H1 (cell line): Measurements from ENCODE around the gene TPRA1. TPM values are rescaled to one million over a fixed set of nuclear protein-coding genes. Genes with fewer than 3 reads are reported as not detected.

Source experiments
- CTCF ChIA-PET: fragments of 300-600 bp; sonication (Branson Sonifier 250); formaldehyde crosslinking; loops from one replicate; lab custom pipeline; 2021; ENCODE audit not compliant: partially characterized antibody; lab: Charles Lee
- POLR2A ChIA-PET: fragments of 300-600 bp; sonication (Branson Sonifier 250); formaldehyde crosslinking; loops from one replicate; lab custom pipeline; 2021; ENCODE audit warnings: inconsistent platforms; ENCODE audit not compliant: partially characterized antibody; lab: Charles Lee
- DNase-seq, 2 experiments: peaks; one replicate each; pipeline versions ENCODE4 v3.0.0 to v3.0.0-alpha.2; 2010 to 2022; ENCODE audit warnings: low spot score in 2 of 2, low read depth in 1 of 2, mixed read lengths in 1 of 2
- FAIRE-seq: peaks from 2 replicates; lab custom pipeline; 2011; peaks lifted over from hg19 to GRCh38; lab: Jason Lieb, UNC
- H2AFZ ChIP-seq: 2 replicates; pipeline ENCODE4 v1.8.1; 2012; ENCODE audit warnings: low read length, inconsistent platforms
- H2AK5ac ChIP-seq: 2 replicates; pipeline ENCODE4 v1.6.1; 2013; ENCODE audit warnings: low read depth, low read length
- H2BK120ac ChIP-seq: replicated peaks from 2 replicates; pipeline ENCODE3; 2013; ENCODE audit warnings: low read depth, low read length, inconsistent platforms
- H2BK12ac ChIP-seq: 2 replicates; pipeline ENCODE4 v1.6.1; 2013; ENCODE audit warnings: low read depth, low read length
- H2BK15ac ChIP-seq: 2 replicates; pipeline ENCODE4 v1.6.1; 2013; ENCODE audit warnings: low read length
- H2BK20ac ChIP-seq: 2 replicates; pipeline ENCODE4 v1.6.1; 2013; ENCODE audit warnings: low read length
- H2BK5ac ChIP-seq: 2 replicates; pipeline ENCODE4 v1.6.1; 2013; ENCODE audit warnings: low read depth, low read length
- H3K14ac ChIP-seq: 2 replicates; pipeline ENCODE4 v1.6.1; 2013; ENCODE audit warnings: inconsistent platforms; ENCODE audit not compliant: insufficient read length
- H3K18ac ChIP-seq: 2 replicates; pipeline ENCODE4 v1.6.1; 2013; ENCODE audit warnings: low read length; ENCODE audit errors: extremely low read depth
- H3K23ac ChIP-seq: 2 replicates; pipeline ENCODE4 v1.6.1; 2013; ENCODE audit warnings: inconsistent platforms; ENCODE audit not compliant: insufficient read length
- H3K23me2 ChIP-seq: 2 replicates; pipeline ENCODE4 v1.6.1; 2013; ENCODE audit warnings: low read depth, low read length
- H3K27ac ChIP-seq: 2 replicates; pipeline ENCODE4 v1.6.1; 2011; ENCODE audit warnings: low read depth, low read length, inconsistent platforms
- H3K27me3 ChIP-seq, 4 experiments: replicated peaks in 1 of 4; 1 replicate in 1 of 4; 2 replicates in 3 of 4; pipeline versions ENCODE4 v1.6.1 to v1.8.1; 2011 to 2013; ENCODE audit warnings: low read length in 3 of 4, mild to moderate bottlenecking in 3 of 4, inconsistent platforms in 2 of 4, mixed read lengths in 2 of 4, moderate library complexity in 1 of 4; ENCODE audit not compliant: control insufficient read depth in 3 of 4, insufficient read depth in 3 of 4; ENCODE audit errors: extremely low read depth in 1 of 4
- H3K36me3 ChIP-seq, 4 experiments: 2 replicates each; pipeline versions ENCODE4 v1.6.1 to v1.8.1; 2011 to 2013; ENCODE audit warnings: mild to moderate bottlenecking in 4 of 4, low read length in 3 of 4, moderate library complexity in 2 of 4, control low read depth in 1 of 4, inconsistent platforms in 1 of 4; ENCODE audit not compliant: insufficient read depth in 4 of 4, control insufficient read depth in 2 of 4
- H3K4ac ChIP-seq: replicated peaks from 2 replicates; pipeline ENCODE3; 2013; ENCODE audit warnings: low read length, low read depth, mixed read lengths, inconsistent platforms; ENCODE audit not compliant: insufficient read length
- H3K4me1 ChIP-seq, 4 experiments: replicated peaks in 1 of 4; 1 replicate in 1 of 4; 2 replicates in 3 of 4; pipeline versions ENCODE4 v1.6.1 to v1.8.1; 2011 to 2013; ENCODE audit warnings: low read length in 3 of 4, inconsistent platforms in 2 of 4, mixed read lengths in 1 of 4; ENCODE audit not compliant: insufficient read depth in 4 of 4, control insufficient read depth in 3 of 4
- H3K4me2 ChIP-seq, 2 experiments: 2 replicates each; pipeline versions ENCODE4 v1.6.1 to v1.8.1; 2011 to 2013; ENCODE audit warnings: low read depth in 2 of 2, low read length in 2 of 2, control low read depth in 1 of 2, inconsistent platforms in 1 of 2, mild to moderate bottlenecking in 1 of 2; ENCODE audit not compliant: insufficient read depth in 1 of 2
- H3K4me3 ChIP-seq, 4 experiments: fragments of 200-600, 300-600 bp in 1 of 4; sonication (generic), shearing (Covaris generic), sonication (Bioruptor Twin) in 1 of 4; 2 replicates each; pipeline versions ENCODE4 v1.5.1 to v1.8.1; 2011 to 2016; ENCODE audit warnings: low read length in 4 of 4, low read depth in 3 of 4, control low read depth in 2 of 4, inconsistent platforms in 2 of 4, mild to moderate bottlenecking in 2 of 4, mixed read lengths in 1 of 4, moderate library complexity in 1 of 4; ENCODE audit not compliant: insufficient read depth in 2 of 4; ENCODE audit errors: extremely low read depth in 1 of 4
- H3K56ac ChIP-seq: replicated peaks from 2 replicates; pipeline ENCODE3; 2013; ENCODE audit warnings: low read depth, mild to moderate bottlenecking, mixed read lengths, low read length, inconsistent platforms; ENCODE audit not compliant: insufficient read length
- H3K79me1 ChIP-seq: 2 replicates; pipeline ENCODE4 v1.6.1; 2013; ENCODE audit warnings: low read depth, low read length, control low read depth
- H3K79me2 ChIP-seq, 2 experiments: 2 replicates each; pipeline versions ENCODE4 v1.6.1 to v1.8.1; 2012 to 2013; ENCODE audit warnings: low read length in 2 of 2, mild to moderate bottlenecking in 2 of 2, inconsistent platforms in 1 of 2; ENCODE audit not compliant: insufficient read depth in 2 of 2, control insufficient read depth in 1 of 2
- H3K9ac ChIP-seq, 4 experiments: replicated peaks in 1 of 4; 1 replicate in 1 of 4; 2 replicates in 3 of 4; pipeline versions ENCODE4 v1.6.1 to v1.8.1; 2011 to 2013; ENCODE audit warnings: low read depth in 3 of 4, low read length in 3 of 4, control low read depth in 2 of 4, mild to moderate bottlenecking in 2 of 4, moderate library complexity in 2 of 4, inconsistent platforms in 1 of 4; ENCODE audit errors: extremely low read depth in 1 of 4
- H3K9me3 ChIP-seq, 2 experiments: 2 replicates each; pipeline versions ENCODE4 v1.6.1 to v1.8.1; 2012 to 2013; ENCODE audit warnings: mild to moderate bottlenecking in 2 of 2, moderate library complexity in 2 of 2, control low read depth in 1 of 2, inconsistent platforms in 1 of 2, low read depth in 1 of 2, low read length in 1 of 2, mixed read lengths in 1 of 2; ENCODE audit not compliant: insufficient read depth in 2 of 2
- H4K20me1 ChIP-seq, 2 experiments: replicated peaks in 1 of 2; 2 replicates each; pipeline versions ENCODE3 to v1.8.1; 2011 to 2013; ENCODE audit warnings: inconsistent platforms in 2 of 2, low read length in 2 of 2, mild to moderate bottlenecking in 1 of 2; ENCODE audit not compliant: insufficient read depth in 2 of 2, control insufficient read depth in 1 of 2
- H4K5ac ChIP-seq: 2 replicates; pipeline ENCODE4 v1.6.1; 2013; ENCODE audit warnings: low read length, low read depth, mixed read lengths, inconsistent platforms; ENCODE audit not compliant: insufficient read length
- H4K8ac ChIP-seq: 2 replicates; pipeline ENCODE4 v1.8.0; 2013; ENCODE audit warnings: mild to moderate bottlenecking, moderate library complexity, low read length, inconsistent platforms; ENCODE audit not compliant: insufficient read depth; ENCODE audit errors: extremely low read depth
- H4K91ac ChIP-seq: replicated peaks from 2 replicates; pipeline ENCODE3; 2013; ENCODE audit warnings: low read length, mixed read lengths, inconsistent platforms; ENCODE audit not compliant: insufficient read length
- HDAC2 ChIP-seq, 2 experiments: fragments of 300-600 bp in 1 of 2; sonication (generic) in 1 of 2; IDR thresholded peaks; 2 replicates each; pipeline ENCODE4 v1.6.1; 2011 to 2012; ENCODE audit warnings: low read depth in 2 of 2, low read length in 2 of 2, mild to moderate bottlenecking in 2 of 2, moderate library complexity in 2 of 2, borderline replicate concordance in 1 of 2, inconsistent platforms in 1 of 2
- WGBS, 2 experiments: shearing (Covaris generic) in 1 of 2; methylation state at CpG; one replicate each; pipeline versions ENCODE4 v1.1.6 to v1.1.7; 2013 to 2015; ENCODE audit warnings: low lambda C conversion rate in 2 of 2, mixed read lengths in 2 of 2, inconsistent platforms in 1 of 2, low coverage in 1 of 2, missing lambda C conversion rate in 1 of 2; ENCODE audit not compliant: insufficient replicate concordance in 2 of 2, insufficient coverage in 1 of 2, insufficient read length in 1 of 2; ENCODE audit errors: extremely low coverage in 1 of 2, missing lambda C conversion rate in 1 of 2; 5-methylcytosine and 5-hydroxymethylcytosine counted together
- polyA plus RNA-seq, 7 experiments: library from polyadenylated mRNA; depleted of rRNA in 3 of 7; stranded (reverse) in 5 of 7; unstranded in 2 of 7; fragments of >200 nt in 5 of 7; fragments of 200-250 nt in 2 of 7; gene quantifications; 1 replicate in 5 of 7; 2 replicates in 1 of 7; 4 replicates in 1 of 7; pipeline versions ENCODE4 v1.2.1 to v1.2.3, GENCODE V29; 2011 to 2013; ENCODE audit warnings: missing spikeins in 2 of 7, mixed read lengths in 2 of 7
- total RNA-seq: library from RNA; stranded (reverse); fragmentation: NEBNext Ultra II Directional; extraction: Animal tissue kit (Norgen Biotek cat#: 25700); gene quantifications from 2 replicates; pipeline ENCODE4 v1.2.1, GENCODE V29; 2021
- TF ChIP-seq, protein P1 (sequence below): IDR thresholded peaks from 2 replicates; pipeline ENCODE4 v1.6.1; 2011; ENCODE audit warnings: low read length, improper control_type of control experiment

TPRA1 gene
- total and polyA plus RNA-seq, 2 of the 8 experiments (the other 6 are each of a cell fraction or from before 2014, with no cell fraction given) = 18.8 to 38.5 TPM

GRCh38 chr3:127565711-127566110, 24.8 kb downstream of the TPRA1 start:
- H3K23me2 ChIP-seq = peaks cover 6% of the 10 kb centered on the region; the same call in 1 of the 2 replicates
- H3K79me2 ChIP-seq = no peaks in the 10 kb centered on the region
- no peaks in the 10 kb centered on the region for H4K20me1 ChIP-seq
- no peak for DNase-seq
- no peak overlapping the region for H3K4ac ChIP-seq
- CTCF ChIA-PET = interaction anchor here (0.6 to 2.2 kb wide), 6 partner anchors 9 to 1017 kb away, joined by 3 to 22 read pairs (median 3); no protein-coding TSS in a partner anchor
- POLR2A ChIA-PET = interaction anchor here (0.7 to 1.1 kb wide), 4 partner anchors 14 to 491 kb away, joined by 3 read pairs; partner anchors contain the start of gene MCM2
- no peaks in the 10 kb centered on the region for H3K4me1 ChIP-seq
- no peak overlapping the region for H2BK20ac ChIP-seq
- H3K79me1 ChIP-seq = no peaks in the 10 kb centered on the region
- no peak overlapping the region for H3K14ac ChIP-seq
- H3K36me3 ChIP-seq = no peaks in the 10 kb centered on the region; a peak in 1 of 8 replicates
- H3K9ac ChIP-seq = no peak overlapping the region
- no peak overlapping the region for H2BK5ac ChIP-seq
- H3K18ac ChIP-seq = no peak overlapping the region
- H3K4me2 ChIP-seq = no peak overlapping the region
- no peak overlapping the region for H2AK5ac ChIP-seq
- no peak for TF ChIP-seq HDAC2 (IDR thresholded peaks at IDR 0.05; ENCODE audit: borderline replicate concordance in 1 of 2, low read depth in 2 of 2, low read length in 2 of 2)
- TF ChIP-seq, protein P1, sequence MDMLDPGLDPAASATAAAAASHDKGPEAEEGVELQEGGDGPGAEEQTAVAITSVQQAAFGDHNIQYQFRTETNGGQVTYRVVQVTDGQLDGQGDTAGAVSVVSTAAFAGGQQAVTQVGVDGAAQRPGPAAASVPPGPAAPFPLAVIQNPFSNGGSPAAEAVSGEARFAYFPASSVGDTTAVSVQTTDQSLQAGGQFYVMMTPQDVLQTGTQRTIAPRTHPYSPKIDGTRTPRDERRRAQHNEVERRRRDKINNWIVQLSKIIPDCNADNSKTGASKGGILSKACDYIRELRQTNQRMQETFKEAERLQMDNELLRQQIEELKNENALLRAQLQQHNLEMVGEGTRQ = 0 out of 2 replicates have a peak, but pooled peaks have one; percentile 53
- TF ChIP-seq, all 59 proteins: peak for 1
- no peak overlapping the region for H4K91ac ChIP-seq
- H3K23ac ChIP-seq = no peak overlapping the region
- no peak overlapping the region for H3K27ac ChIP-seq
- no peak overlapping the region for H2BK15ac ChIP-seq
- no peak overlapping the region for H3K56ac ChIP-seq
- no peak overlapping the region for H2BK120ac ChIP-seq
- FAIRE-seq = no peak
- no peak overlapping the region for H2BK12ac ChIP-seq
- no peaks in the 10 kb centered on the region for H3K9me3 ChIP-seq
- no peaks in the 10 kb centered on the region; a peak in 2 of 7 replicates for H3K27me3 ChIP-seq
- no peak overlapping the region for H4K8ac ChIP-seq
- no peak overlapping the region for H2AFZ ChIP-seq
- 96% methylated on average over 5 of the region's 7 CpGs; no CpG with 5 or more reads in 1 of the 2 experiments for WGBS, 2 experiments
- H3K4me3 ChIP-seq = no peak overlapping the region
- no peak overlapping the region for H4K5ac ChIP-seq
